OCI-LY1 (cell line): ENCODE data around the gene COPS4.
"Not testable (repeated sequence)": the region's sequence is repeated elsewhere in the genome, so short reads cannot be mapped to it uniquely, and the experiment has no call there.

Experiments
- H2AFZ ChIP-seq: fragments of 200-600 bp; sonication (generic), shearing (Covaris generic); 2 replicates; pipeline ENCODE4 v1.6.0; 2014; ENCODE audit warnings: antibody characterized with exemption, mild to moderate bottlenecking, low read length
- H3F3A ChIP-seq: fragments of 200-600 bp; sonication (generic), shearing (Covaris generic); 2 replicates; pipeline ENCODE4 v1.6.0; 2014; ENCODE audit warnings: mild to moderate bottlenecking, antibody characterized with exemption, low read length, moderate library complexity; ENCODE audit not compliant: insufficient read depth
- H3K27ac ChIP-seq: fragments of 200-600 bp; sonication (generic); 2 replicates; pipeline ENCODE4 v1.5.1; 2014; ENCODE audit warnings: low read length, mixed run types, mild to moderate bottlenecking, low read depth; ENCODE audit not compliant: poor library complexity, severe bottlenecking
- H3K27me3 ChIP-seq: fragments of 200-600 bp; sonication (generic); 2 replicates; pipeline ENCODE4 v1.6.0; 2014; ENCODE audit warnings: antibody characterized with exemption, mild to moderate bottlenecking, low read length, moderate library complexity; ENCODE audit not compliant: insufficient read depth
- H3K36me3 ChIP-seq: fragments of 200-600 bp; sonication (generic); 2 replicates; pipeline ENCODE4 v1.6.1; 2014; ENCODE audit warnings: mild to moderate bottlenecking, antibody characterized with exemption, low read length, moderate library complexity, mixed read lengths; ENCODE audit not compliant: insufficient read depth
- H3K4me1 ChIP-seq: fragments of 200-600 bp; sonication (generic); 2 replicates; pipeline ENCODE4 v1.5.1; 2014; ENCODE audit warnings: mild to moderate bottlenecking, low read length, moderate library complexity; ENCODE audit not compliant: insufficient read depth, severe bottlenecking
- H3K4me2 ChIP-seq: fragments of 200-600 bp; sonication (generic), shearing (Covaris generic); 2 replicates; pipeline ENCODE4 v1.6.1; 2014; ENCODE audit warnings: low read length
- H3K4me3 ChIP-seq: fragments of 200-600 bp; sonication (generic); 2 replicates; pipeline ENCODE4 v1.5.1; 2014; ENCODE audit warnings: low read length, low read depth, mild to moderate bottlenecking, mixed read lengths; ENCODE audit not compliant: poor library complexity, severe bottlenecking
- H3K79me2 ChIP-seq: fragments of 200-600 bp; shearing (Covaris generic); 2 replicates; pipeline ENCODE4 v1.6.1; 2016; ENCODE audit warnings: mixed run types, low read length, mixed read lengths; ENCODE audit not compliant: insufficient read depth
- H3K9ac ChIP-seq: fragments of 200-600 bp; sonication (generic), shearing (Covaris generic); 2 replicates; pipeline ENCODE4 v1.6.1; 2014; ENCODE audit warnings: mild to moderate bottlenecking, low read length, mixed read lengths
- H3K9me2 ChIP-seq: fragments of 200-600 bp; sonication (generic), shearing (Covaris generic); 2 replicates; pipeline ENCODE4 v1.6.1; 2014; ENCODE audit warnings: low read depth, mild to moderate bottlenecking, low read length, mixed read lengths
- H3K9me3 ChIP-seq: fragments of 200-600 bp; shearing (Covaris generic); 2 replicates; pipeline ENCODE4 v1.6.1; 2014; ENCODE audit warnings: low read length, mixed read lengths
- H4K20me1 ChIP-seq: fragments of 200-600 bp; sonication (generic), shearing (Covaris generic); 2 replicates; pipeline ENCODE4 v1.6.0; 2016; ENCODE audit warnings: mild to moderate bottlenecking, low read length; ENCODE audit not compliant: insufficient read depth
- EZH2 ChIP-seq: fragments of 200-600 bp; sonication (generic), shearing (Covaris generic); IDR thresholded peaks from 2 replicates; pipeline ENCODE4 v1.8.0; 2017; ENCODE audit warnings: borderline replicate concordance, mixed run types, mild to moderate bottlenecking, antibody characterized with exemption, low read length, moderate library complexity, mixed read lengths
- TF ChIP-seq, protein P1 (sequence below): fragments of 200-600 bp; sonication (generic), shearing (Covaris generic); IDR thresholded peaks from 2 replicates; pipeline ENCODE4 v1.5.1; 2017; ENCODE audit warnings: mild to moderate bottlenecking, antibody characterized with exemption, low read length, moderate library complexity, mixed read lengths

COPS4 gene

DNA sequence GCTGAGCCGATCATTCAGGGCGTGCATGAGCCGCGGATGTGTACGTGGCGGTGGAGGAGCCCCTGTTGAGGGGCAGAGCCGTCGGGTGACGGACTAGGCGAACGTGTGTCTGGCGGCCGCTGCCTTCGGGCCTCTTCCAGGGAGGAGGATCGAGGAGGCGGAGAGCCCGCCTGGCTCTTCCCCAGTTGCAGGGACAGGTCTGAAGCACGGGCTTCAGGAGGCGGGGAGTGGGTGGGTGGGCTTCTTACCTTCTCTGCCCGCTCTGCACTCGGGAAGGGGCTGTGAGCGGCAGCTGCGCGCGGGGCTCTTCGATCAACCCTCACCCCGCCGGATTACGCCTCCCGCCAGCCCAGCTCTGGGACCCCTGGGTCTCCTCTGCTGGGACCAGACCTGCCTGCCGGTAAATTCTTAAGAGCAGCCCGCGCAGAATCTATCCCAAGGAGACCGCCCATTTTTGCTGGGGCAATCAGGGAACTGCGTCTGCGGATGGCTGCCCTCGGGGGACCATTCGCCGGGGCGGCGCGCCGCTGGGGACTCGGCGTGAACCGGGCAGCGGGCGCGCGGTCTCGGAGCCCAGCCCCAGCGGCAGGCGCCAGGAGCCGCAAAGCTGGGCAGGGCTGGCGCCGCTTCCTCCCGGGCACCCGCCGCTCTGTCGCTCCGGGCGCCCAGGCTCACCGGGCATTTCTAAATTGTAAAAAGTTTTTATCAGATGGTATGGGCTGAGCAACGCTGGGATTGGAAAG lies 74.7 kb downstream of the COPS4 start:
- H3K4me2 ChIP-seq = peak overlapping the region; percentile 92
- no peaks in the 10 kb centered on the region for H3K36me3 ChIP-seq
- peaks cover 44% of the 10 kb centered on the region for H3K4me1 ChIP-seq
- no peaks in the 10 kb centered on the region for H3K27me3 ChIP-seq
- no peaks in the 10 kb centered on the region for H4K20me1 ChIP-seq
- H3K79me2 ChIP-seq = no peaks in the 10 kb centered on the region
- H3K9me2 ChIP-seq = no peaks in the 10 kb centered on the region
- peak overlapping the region; percentile 48 for H3K27ac ChIP-seq
- peak overlapping the region; percentile 67 for H3K4me3 ChIP-seq
- TF ChIP-seq EZH2 = no peak
- TF ChIP-seq, protein P1, sequence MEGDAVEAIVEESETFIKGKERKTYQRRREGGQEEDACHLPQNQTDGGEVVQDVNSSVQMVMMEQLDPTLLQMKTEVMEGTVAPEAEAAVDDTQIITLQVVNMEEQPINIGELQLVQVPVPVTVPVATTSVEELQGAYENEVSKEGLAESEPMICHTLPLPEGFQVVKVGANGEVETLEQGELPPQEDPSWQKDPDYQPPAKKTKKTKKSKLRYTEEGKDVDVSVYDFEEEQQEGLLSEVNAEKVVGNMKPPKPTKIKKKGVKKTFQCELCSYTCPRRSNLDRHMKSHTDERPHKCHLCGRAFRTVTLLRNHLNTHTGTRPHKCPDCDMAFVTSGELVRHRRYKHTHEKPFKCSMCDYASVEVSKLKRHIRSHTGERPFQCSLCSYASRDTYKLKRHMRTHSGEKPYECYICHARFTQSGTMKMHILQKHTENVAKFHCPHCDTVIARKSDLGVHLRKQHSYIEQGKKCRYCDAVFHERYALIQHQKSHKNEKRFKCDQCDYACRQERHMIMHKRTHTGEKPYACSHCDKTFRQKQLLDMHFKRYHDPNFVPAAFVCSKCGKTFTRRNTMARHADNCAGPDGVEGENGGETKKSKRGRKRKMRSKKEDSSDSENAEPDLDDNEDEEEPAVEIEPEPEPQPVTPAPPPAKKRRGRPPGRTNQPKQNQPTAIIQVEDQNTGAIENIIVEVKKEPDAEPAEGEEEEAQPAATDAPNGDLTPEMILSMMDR = no peak
- no peaks in the 10 kb centered on the region for H3F3A ChIP-seq
- no peaks in the 10 kb centered on the region for H3K9me3 ChIP-seq
- peak overlapping the region; percentile 99 for H2AFZ ChIP-seq
- peak overlapping the region; percentile 72 for H3K9ac ChIP-seq

DNA sequence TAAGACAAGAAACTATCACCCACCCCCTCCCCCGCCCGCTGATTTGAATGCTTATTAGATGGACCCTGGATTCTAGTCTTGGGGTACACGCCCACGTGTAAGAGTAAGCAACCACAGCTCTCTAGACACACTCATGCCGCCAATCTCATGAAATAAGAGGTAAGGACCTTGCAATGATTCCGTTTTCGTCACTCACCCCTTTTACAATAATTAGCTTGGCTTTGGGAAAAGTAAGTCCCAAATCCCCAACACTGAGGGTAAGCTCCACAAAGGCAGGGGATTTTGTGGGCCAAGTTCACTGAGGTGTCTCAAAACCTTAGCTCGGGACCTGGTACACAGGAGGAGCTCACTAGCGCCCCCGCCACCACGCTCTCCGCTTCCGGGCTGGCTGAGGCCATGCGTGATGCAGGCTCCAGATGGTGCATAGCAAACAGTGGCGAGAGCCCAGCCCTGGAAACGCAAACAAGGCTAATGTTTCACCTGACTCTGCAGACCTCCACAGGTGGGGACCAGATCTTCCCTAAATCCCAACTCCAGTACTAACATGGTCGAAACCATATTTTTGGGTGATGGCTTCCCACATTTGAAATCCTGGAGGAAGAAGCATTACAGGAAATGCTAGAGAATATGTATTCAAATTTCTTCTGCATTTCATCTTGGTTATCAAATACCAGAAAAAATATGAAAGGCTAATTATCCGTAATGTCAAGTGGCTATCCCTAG lies 75.4 kb downstream of the COPS4 start:
- no peaks in the 10 kb centered on the region for H3F3A ChIP-seq
- no peaks in the 10 kb centered on the region for H3K79me2 ChIP-seq
- H3K9me3 ChIP-seq = no peaks in the 10 kb centered on the region
- H3K4me2 ChIP-seq = peak overlapping the region; percentile 92
- peak overlapping the region; percentile 72 for H3K9ac ChIP-seq
- peak overlapping the region; percentile 99 for H2AFZ ChIP-seq
- H3K27ac ChIP-seq = peak overlapping the region; percentile 48
- TF ChIP-seq, protein P1 = peak; percentile 92
- TF ChIP-seq EZH2 = no peak
- no peaks in the 10 kb centered on the region for H3K36me3 ChIP-seq
- H3K4me1 ChIP-seq = peaks cover 48% of the 10 kb centered on the region
- H3K27me3 ChIP-seq = no peaks in the 10 kb centered on the region
- H3K4me3 ChIP-seq = peak overlapping the region; percentile 67
- no peaks in the 10 kb centered on the region for H4K20me1 ChIP-seq
- no peaks in the 10 kb centered on the region for H3K9me2 ChIP-seq

DNA sequence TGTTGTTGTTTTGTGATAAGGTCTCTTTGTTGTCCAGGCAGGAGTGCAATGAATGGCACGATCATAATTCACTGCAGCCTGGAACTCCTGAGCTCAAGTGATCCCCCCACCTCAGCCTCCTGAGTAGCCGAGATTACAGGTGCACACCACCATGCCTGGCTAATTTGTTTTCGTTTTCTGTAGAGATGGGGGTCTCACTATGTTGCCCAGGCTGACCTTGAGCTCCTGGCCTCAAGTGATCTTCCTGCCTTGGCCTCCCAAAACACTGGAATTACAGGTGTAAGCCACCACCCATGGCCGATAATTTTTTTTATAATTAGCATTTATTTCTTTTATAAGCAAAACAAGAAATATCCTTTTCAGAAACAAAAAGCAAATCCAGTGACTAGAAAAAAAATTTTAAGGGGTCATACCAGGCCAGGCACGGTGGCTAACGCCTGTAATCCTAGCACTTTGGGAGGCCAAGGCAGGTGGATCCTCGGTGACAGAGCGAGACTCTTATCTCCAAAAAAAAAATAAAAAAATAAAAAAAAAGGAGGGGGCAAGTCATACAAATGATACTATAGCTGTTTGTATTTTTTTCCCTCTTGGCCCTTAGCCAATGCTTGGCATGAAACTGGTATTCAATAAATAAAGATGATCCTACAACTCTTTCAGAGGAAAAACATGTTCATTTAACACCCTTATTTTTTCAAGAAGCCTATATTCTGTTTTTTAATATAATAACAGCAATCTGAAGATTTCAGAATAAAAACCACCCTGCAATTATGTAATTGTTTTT lies 76.2 kb downstream of the COPS4 start:
- Histone ChIP-seq H3K4me1 (peaks cover 48% of the 10 kb centered on the region), H3K9me3 (no peaks in the 10 kb centered on the region), H3K79me2 (no peaks in the 10 kb centered on the region), H3K36me3 (no peaks in the 10 kb centered on the region), H3K9ac (no peak overlapping the region), H3K27ac (peak overlapping the region; percentile 48), H3K9me2 (no peaks in the 10 kb centered on the region), H3K27me3 (no peaks in the 10 kb centered on the region), H2AFZ (peak overlapping the region; percentile 99; the same call in 1 of the 2 replicates), H3F3A (no peaks in the 10 kb centered on the region), H3K4me2 (peak overlapping the region; percentile 92), H4K20me1 (no peaks in the 10 kb centered on the region), H3K4me3 (peak overlapping the region; percentile 67)
- TF ChIP-seq, protein P1 = no peak
- TF ChIP-seq EZH2 = no peak

DNA sequence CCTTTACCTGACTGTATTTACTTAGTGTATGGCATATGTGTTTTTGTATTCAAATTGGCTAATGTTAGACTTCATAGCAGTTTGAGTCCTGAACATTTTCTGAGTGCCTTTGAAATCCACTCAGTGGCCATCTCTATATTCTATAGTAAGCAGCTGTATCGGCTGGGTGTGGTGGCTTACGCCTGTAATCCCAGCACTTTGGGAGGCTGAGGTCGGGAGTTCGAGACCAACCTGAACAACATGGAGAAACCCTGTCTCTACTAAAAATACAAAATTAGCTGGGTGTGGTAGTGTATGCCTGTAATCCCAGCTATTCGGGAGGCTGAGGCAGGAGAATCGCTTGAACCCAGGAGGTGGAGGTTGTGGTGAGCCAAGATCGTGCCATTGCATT lies 76.8 kb downstream of the COPS4 start:
- not testable (repeated sequence) for H3K9me3 ChIP-seq, H3K4me2 ChIP-seq, H4K20me1 ChIP-seq, H3K9ac ChIP-seq, H3F3A ChIP-seq, H3K4me3 ChIP-seq, H3K79me2 ChIP-seq, H2AFZ ChIP-seq, H3K9me2 ChIP-seq, H3K27me3 ChIP-seq, H3K36me3 ChIP-seq
- Histone ChIP-seq H3K27ac (peak overlapping the region; percentile 50), H3K4me1 (peaks cover 48% of the 10 kb centered on the region)
